A549 (cell line): ENCODE data around the gene PEPD. TPM values are rescaled to one million over a fixed set of nuclear protein-coding genes. Genes with fewer than 3 reads are reported as not detected.

Experiments
- ATAC-seq, 2 experiments: fragments of 200-7000 bp in 1 of 2; fragments of >200 bp in 1 of 2; cut with Nextera tagmentation in 1 of 2; cut with Tn5 transposase in 1 of 2; 3 replicates each; pipeline versions ENCODE4 v1.8.0 to v1.9.1; 2018 to 2020; ENCODE audit warnings: mild to moderate bottlenecking in 1 of 2, moderate library complexity in 1 of 2
- CTCF ChIA-PET: fragments of 300-600 bp; sonication (Branson Sonifier 250); formaldehyde crosslinking; extraction: SDS; loops from one replicate; lab custom pipeline; 2021; ENCODE audit warnings: antibody characterized with exemption, inconsistent platforms; lab: Yijun Ruan, JAX
- POLR2A ChIA-PET: fragments of 350-600 bp; formaldehyde crosslinking; extraction: SDS; loops from one replicate; lab custom pipeline; 2021; ENCODE audit warnings: antibody characterized with exemption, inconsistent platforms; lab: Yijun Ruan, JAX
- DNase-seq, 2 experiments: peaks; one replicate each; pipeline versions ENCODE4 v3.0.0 to v3.0.0-alpha.2; 2011 to 2016; ENCODE audit warnings: low read depth in 1 of 2, low spot score in 1 of 2
- FAIRE-seq: peaks from 2 replicates; lab custom pipeline; 2011; peaks lifted over from hg19 to GRCh38; lab: Jason Lieb, UNC
- H3K27ac ChIP-seq, 2 experiments: fragments of >200 bp; sonication (Bioruptor Twin); formaldehyde crosslinking; 3 replicates each; pipeline ENCODE4 v1.5.1; 2016 to 2017
- H3K4me1 ChIP-seq: fragments of >200 bp; sonication (Bioruptor Twin); formaldehyde crosslinking; 3 replicates; pipeline ENCODE4 v1.6.1; 2016
- H3K4me2 ChIP-seq: fragments of >200 bp; sonication (Bioruptor Twin); formaldehyde crosslinking; 3 replicates; pipeline ENCODE4 v1.6.1; 2016
- H3K4me3 ChIP-seq: fragments of >200 bp; sonication (Bioruptor Twin); formaldehyde crosslinking; 3 replicates; pipeline ENCODE4 v1.5.1; 2016
- H3K9me3 ChIP-seq: fragments of >200 bp; sonication (Bioruptor Twin); formaldehyde crosslinking; 3 replicates; pipeline ENCODE4 v1.6.1; 2016
- BHLHE40 ChIP-seq: IDR thresholded peaks from 2 replicates; pipeline ENCODE4 v1.6.1; 2012; ENCODE audit warnings: low read depth, low read length, inconsistent platforms
- CHD2 ChIP-seq: fragments of 150-350 bp; IDR thresholded peaks from 2 replicates; pipeline ENCODE4 v1.6.1; 2014; ENCODE audit warnings: low read length; ENCODE audit not compliant: partially characterized antibody
- EHMT2 ChIP-seq: fragments of 200-600 bp; sonication (generic); IDR thresholded peaks from 2 replicates; pipeline ENCODE4 v1.6.1; 2016; ENCODE audit warnings: antibody characterized with exemption, low read depth, mild to moderate bottlenecking, moderate library complexity
- ESRRA ChIP-seq: fragments of 150-350 bp; IDR thresholded peaks from 2 replicates; pipeline ENCODE4 v1.6.1; 2014; ENCODE audit warnings: mild to moderate bottlenecking, low read length, borderline replicate concordance
- HDAC2 ChIP-seq: fragments of 200-600 bp; sonication (generic); IDR thresholded peaks from 2 replicates; pipeline ENCODE4 v1.6.1; 2016
- HOXB13 ChIP-seq: fragments of 250-450 bp; sonication (Bioruptor Pico); IDR thresholded peaks from 2 replicates; pipeline ENCODE4 v1.5.0; 2020; ENCODE audit warnings: low read depth, mild to moderate bottlenecking, moderate library complexity
- JUN ChIP-seq, 2 experiments: fragments of >200 bp; sonication (Bioruptor Twin); formaldehyde crosslinking; IDR thresholded peaks; 2 replicates in 1 of 2; 3 replicates in 1 of 2; pipeline ENCODE4 v1.6.1; 2016 to 2017
- JUNB ChIP-seq: fragments of >200 bp; sonication (Bioruptor Twin); formaldehyde crosslinking; IDR thresholded peaks from 2 replicates; pipeline ENCODE4 v1.6.1; 2016
- NFE2L2 ChIP-seq: fragments of 150-350 bp; conservative IDR thresholded peaks from 2 replicates; pipeline ENCODE4 v1.6.1; 2014; ENCODE audit warnings: low read length
- POLR2A ChIP-seq: IDR thresholded peaks from 2 replicates; pipeline ENCODE4 v1.6.1; 2012; ENCODE audit warnings: mild to moderate bottlenecking, low read length
- RAD21 ChIP-seq, 2 experiments: fragments of >200 bp in 1 of 2; sonication (Bioruptor Twin) in 1 of 2; formaldehyde crosslinking in 1 of 2; IDR thresholded peaks in 1 of 2; conservative IDR thresholded peaks in 1 of 2; 2 replicates in 1 of 2; 3 replicates in 1 of 2; pipeline ENCODE4 v1.6.1; 2012 to 2018; ENCODE audit warnings: inconsistent platforms in 1 of 2
- RCOR1 ChIP-seq: fragments of 150-350 bp; IDR thresholded peaks from 2 replicates; pipeline ENCODE4 v1.6.1; 2014; ENCODE audit warnings: antibody characterized with exemption, low read length, low read depth
- RNF2 ChIP-seq: fragments of 200-600 bp; sonication (generic); IDR thresholded peaks from 2 replicates; pipeline ENCODE4 v1.6.1; 2016; ENCODE audit warnings: low read depth, mild to moderate bottlenecking, antibody characterized with exemption, moderate library complexity, borderline replicate concordance
- SMC3 ChIP-seq: fragments of >200 bp; sonication (Bioruptor Twin); formaldehyde crosslinking; IDR thresholded peaks from 3 replicates; pipeline ENCODE4 v1.6.1; 2018; ENCODE audit warnings: inconsistent platforms
- WGBS: methylation state at CpG from one replicate; pipeline ENCODE4 v1.1.6; 2017; ENCODE audit errors: missing lambda C conversion rate; 5-methylcytosine and 5-hydroxymethylcytosine counted together
- polyA plus RNA-seq, 4 experiments: library from polyadenylated mRNA; depleted of rRNA in 3 of 4; stranded (reverse); fragments of >200 nt; fragmentation: RNase III in 1 of 4; extraction: RNeasy Plus Mini Kit Qiagen cat#74134 plus additional on column Dnase treatment in 1 of 4; gene quantifications; 2 replicates in 3 of 4; 3 replicates in 1 of 4; pipeline ENCODE4 v1.2.3, GENCODE V29; 2011 to 2017
- TF ChIP-seq, protein P1 (sequence below): fragments of 150-350 bp; IDR thresholded peaks from 2 replicates; pipeline ENCODE4 v1.6.1; 2014; ENCODE audit warnings: low read depth, mild to moderate bottlenecking, low read length
- TF ChIP-seq, protein P2 (sequence below): fragments of 450-650 bp; IDR thresholded peaks from 2 replicates; pipeline ENCODE4 v1.6.1; 2014; ENCODE audit warnings: antibody characterized with exemption
- TF ChIP-seq, protein P3 (sequence below): fragments of >200 bp; sonication (Bioruptor Twin); formaldehyde crosslinking; IDR thresholded peaks from 3 replicates; pipeline ENCODE4 v1.5.1; 2016
- TF ChIP-seq, protein P4 (sequence below): IDR thresholded peaks from 2 replicates; pipeline ENCODE4 v1.6.1; 2012

PEPD gene
- polyA plus RNA-seq, 2 of the 4 experiments (the other 2 are of a cell fraction), result 85.5 to 100 TPM

DNA sequence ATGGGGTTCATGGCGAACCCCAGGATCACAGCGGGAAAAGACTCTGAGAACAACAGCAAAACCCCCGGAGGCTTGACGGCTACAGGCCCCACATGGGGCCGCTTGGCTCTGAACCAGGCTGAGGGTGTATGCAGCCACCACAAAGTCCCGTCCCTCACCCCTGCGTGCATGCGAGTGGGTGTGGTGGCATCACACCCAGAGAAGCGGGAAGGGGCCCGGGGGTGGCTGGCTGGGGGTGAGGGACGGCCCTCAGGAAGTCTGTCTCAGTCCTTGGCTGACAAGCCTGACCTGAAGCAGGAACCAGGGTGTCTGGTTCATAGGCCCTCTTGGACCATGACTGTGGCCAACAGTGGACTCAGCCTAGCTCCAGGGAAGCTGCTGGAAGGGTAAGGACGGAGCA lies 113.9 kb downstream of the PEPD start:
- TF ChIP-seq, protein P1, sequence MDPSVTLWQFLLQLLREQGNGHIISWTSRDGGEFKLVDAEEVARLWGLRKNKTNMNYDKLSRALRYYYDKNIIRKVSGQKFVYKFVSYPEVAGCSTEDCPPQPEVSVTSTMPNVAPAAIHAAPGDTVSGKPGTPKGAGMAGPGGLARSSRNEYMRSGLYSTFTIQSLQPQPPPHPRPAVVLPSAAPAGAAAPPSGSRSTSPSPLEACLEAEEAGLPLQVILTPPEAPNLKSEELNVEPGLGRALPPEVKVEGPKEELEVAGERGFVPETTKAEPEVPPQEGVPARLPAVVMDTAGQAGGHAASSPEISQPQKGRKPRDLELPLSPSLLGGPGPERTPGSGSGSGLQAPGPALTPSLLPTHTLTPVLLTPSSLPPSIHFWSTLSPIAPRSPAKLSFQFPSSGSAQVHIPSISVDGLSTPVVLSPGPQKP, result no peak
- TF ChIP-seq HOXB13 (CRISPR knock-in tag), result no peak
- TF ChIP-seq JUN (IDR thresholded peaks at IDR 0.05), result no peak
- TF ChIP-seq, protein P2, sequence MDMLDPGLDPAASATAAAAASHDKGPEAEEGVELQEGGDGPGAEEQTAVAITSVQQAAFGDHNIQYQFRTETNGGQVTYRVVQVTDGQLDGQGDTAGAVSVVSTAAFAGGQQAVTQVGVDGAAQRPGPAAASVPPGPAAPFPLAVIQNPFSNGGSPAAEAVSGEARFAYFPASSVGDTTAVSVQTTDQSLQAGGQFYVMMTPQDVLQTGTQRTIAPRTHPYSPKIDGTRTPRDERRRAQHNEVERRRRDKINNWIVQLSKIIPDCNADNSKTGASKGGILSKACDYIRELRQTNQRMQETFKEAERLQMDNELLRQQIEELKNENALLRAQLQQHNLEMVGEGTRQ, result no peak
- TF ChIP-seq POLR2A, result no peak
- no peak for TF ChIP-seq JUNB
- no peak for DNase-seq
- ATAC-seq, result no peak
- H3K27ac ChIP-seq, result no peak overlapping the region
- 81% methylated on average over 12 of the region's 12 CpGs for WGBS
- no peak overlapping the region for H3K4me3 ChIP-seq
- FAIRE-seq, result no peak
- ChIA-PET POLR2A (interaction anchor here (1.4 kb wide), 1 partner anchor 105 kb away, joined by 8 read pairs; the partner anchor contains the start of gene CEBPA), CTCF (interaction anchor here (0.5 to 36.3 kb wide), 32 partner anchors 1 to 456 kb away, joined by 3 to 1493 read pairs (median 8); partner anchors contain the start of gene CEBPA)
- peaks cover 8% of the 10 kb centered on the region; the same call in 1 of the 3 replicates for H3K4me1 ChIP-seq
- no peaks in the 10 kb centered on the region for H3K9me3 ChIP-seq
- H3K4me2 ChIP-seq, result no peak overlapping the region

DNA sequence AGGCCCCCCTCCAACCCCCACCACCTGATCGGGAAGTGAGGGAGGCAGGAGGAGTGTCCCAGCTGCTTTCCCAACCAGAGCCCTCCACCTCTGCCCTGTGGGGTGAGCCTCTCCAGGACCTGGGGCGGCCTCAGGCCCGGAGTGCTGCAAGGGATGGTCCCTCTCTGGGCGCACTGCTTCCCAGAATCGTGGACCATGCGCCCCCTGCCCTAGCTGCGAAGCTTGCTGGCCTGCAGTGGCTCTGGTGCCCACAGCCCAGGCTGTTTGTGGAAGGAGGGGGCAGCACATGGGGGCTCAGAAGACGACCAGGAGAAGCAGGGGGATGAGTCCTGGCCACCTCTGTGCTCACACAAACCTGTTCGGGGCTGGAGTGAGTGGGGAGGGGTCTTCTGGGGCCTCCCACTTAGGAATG lies 114.4 kb downstream of the PEPD start:
- Histone ChIP-seq H3K9me3 (no peaks in the 10 kb centered on the region), H3K4me1 (peaks cover 8% of the 10 kb centered on the region; the same call in 1 of the 3 replicates), H3K4me2 (no peak overlapping the region)
- 35% methylated on average over 9 of the region's 9 CpGs for WGBS
- ATAC-seq (peak; percentile 8 to 44; a peak in 5 of 6 replicates), FAIRE-seq (no peak)
- POLR2A ChIA-PET, result interaction anchor here (0.6 to 1.4 kb wide), 3 partner anchors 33 to 114 kb away, joined by 3 to 8 read pairs (median 4); partner anchors contain the start of genes CEBPA and PEPD
- TF ChIP-seq EHMT2 (no peak), RNF2 (no peak), NFE2L2 (no peak), JUNB (no peak), RAD21 (conservative IDR thresholded peaks at IDR 0.05 in 1 of 2, IDR thresholded peaks at IDR 0.05 in 1 of 2) (0 out of 5 replicates have a peak, but pooled peaks of 1 of the 2 experiments have one; percentile 4)
- TF ChIP-seq, protein P3, sequence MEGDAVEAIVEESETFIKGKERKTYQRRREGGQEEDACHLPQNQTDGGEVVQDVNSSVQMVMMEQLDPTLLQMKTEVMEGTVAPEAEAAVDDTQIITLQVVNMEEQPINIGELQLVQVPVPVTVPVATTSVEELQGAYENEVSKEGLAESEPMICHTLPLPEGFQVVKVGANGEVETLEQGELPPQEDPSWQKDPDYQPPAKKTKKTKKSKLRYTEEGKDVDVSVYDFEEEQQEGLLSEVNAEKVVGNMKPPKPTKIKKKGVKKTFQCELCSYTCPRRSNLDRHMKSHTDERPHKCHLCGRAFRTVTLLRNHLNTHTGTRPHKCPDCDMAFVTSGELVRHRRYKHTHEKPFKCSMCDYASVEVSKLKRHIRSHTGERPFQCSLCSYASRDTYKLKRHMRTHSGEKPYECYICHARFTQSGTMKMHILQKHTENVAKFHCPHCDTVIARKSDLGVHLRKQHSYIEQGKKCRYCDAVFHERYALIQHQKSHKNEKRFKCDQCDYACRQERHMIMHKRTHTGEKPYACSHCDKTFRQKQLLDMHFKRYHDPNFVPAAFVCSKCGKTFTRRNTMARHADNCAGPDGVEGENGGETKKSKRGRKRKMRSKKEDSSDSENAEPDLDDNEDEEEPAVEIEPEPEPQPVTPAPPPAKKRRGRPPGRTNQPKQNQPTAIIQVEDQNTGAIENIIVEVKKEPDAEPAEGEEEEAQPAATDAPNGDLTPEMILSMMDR, result 0 out of 3 replicates have a peak, but pooled peaks have one; percentile 2
- TF ChIP-seq, protein P4, sequence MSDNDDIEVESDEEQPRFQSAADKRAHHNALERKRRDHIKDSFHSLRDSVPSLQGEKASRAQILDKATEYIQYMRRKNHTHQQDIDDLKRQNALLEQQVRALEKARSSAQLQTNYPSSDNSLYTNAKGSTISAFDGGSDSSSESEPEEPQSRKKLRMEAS, result 0 out of 2 replicates have a peak, but pooled peaks have one; percentile 4
- TF ChIP-seq, protein P2, result 0 out of 2 replicates have a peak, but pooled peaks have one; percentile 40
- TF ChIP-seq, all 56 proteins: peak for 4
- Histone ChIP-seq H3K4me3 (no peak overlapping the region), H3K27ac (no peak overlapping the region)
- no peak for DNase-seq
- CTCF ChIA-PET, result interaction anchor here (0.5 to 36.3 kb wide), 86 partner anchors 1 to 1305 kb away, joined by 3 to 1493 read pairs (median 5); partner anchors contain the start of genes CEBPA, CEBPG and SLC7A10

DNA sequence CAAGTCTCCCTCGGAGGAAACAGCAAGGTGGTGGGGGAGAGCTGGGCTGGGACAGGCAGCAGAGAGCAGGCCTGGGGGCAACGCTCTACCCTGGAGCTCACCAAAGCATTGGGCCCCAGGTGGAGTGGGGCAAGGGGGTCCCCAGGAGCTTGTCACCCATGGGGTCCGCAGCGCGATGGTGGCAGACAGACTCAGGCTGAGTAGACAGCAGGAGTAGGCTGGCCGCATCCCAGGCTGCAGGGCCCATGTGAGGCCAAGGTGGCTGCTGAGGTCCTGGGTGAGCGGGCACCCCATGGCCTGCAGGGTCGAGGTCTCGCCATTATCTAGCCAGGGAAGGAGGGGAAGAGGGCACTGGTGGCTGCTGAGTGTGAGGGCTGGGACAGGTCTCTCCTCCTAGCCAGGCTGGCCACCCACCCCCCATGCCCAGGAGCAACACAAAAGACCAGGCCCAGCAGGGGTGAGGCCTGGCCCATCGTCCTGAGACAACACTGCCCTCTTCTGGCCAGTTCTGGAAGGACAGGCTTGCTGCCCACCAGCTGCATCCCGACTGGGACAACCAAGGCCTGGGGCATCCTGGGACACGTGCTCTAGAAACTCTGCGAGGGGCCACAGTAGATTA lies 115.0 kb downstream of the PEPD start:
- CTCF ChIA-PET, result interaction anchor here (0.5 to 36.3 kb wide), 99 partner anchors 2 to 1306 kb away, joined by 3 to 1493 read pairs (median 5); partner anchors contain the start of genes CEBPA, CEBPG and SLC7A10
- TF ChIP-seq CHD2 (no peak), RAD21 (conservative IDR thresholded peaks at IDR 0.05 in 1 of 2, IDR thresholded peaks at IDR 0.05 in 1 of 2) (peak; percentile 100), SMC3 (peak; percentile 99), HDAC2 (no peak), RCOR1 (no peak), ESRRA (no peak), BHLHE40 (0 out of 2 replicates have a peak, but pooled peaks have one; percentile 18)
- TF ChIP-seq, protein P4, result peak; percentile 65; the same call in 1 of the 2 replicates
- TF ChIP-seq, protein P3, result peak; percentile 99
- TF ChIP-seq, all 56 proteins: peak for 5
- 47% methylated on average over 12 of the region's 13 CpGs for WGBS
- DNase-seq, result peak; percentile 76 to 95
- ATAC-seq, result peak; percentile 54 to 89
- POLR2A ChIA-PET, result interaction anchor here (0.6 to 1.4 kb wide), 4 partner anchors 33 to 157 kb away, joined by 3 to 8 read pairs (median 4); partner anchors contain the start of genes CEBPA and PEPD
- Histone ChIP-seq H3K27ac (no peak overlapping the region), H3K9me3 (no peaks in the 10 kb centered on the region), H3K4me2 (no peak overlapping the region), H3K4me1 (peaks cover 8% of the 10 kb centered on the region; the same call in 1 of the 3 replicates), H3K4me3 (no peak overlapping the region)
- FAIRE-seq, result peak; percentile 100
